HG02938 (cell line): Measurements from ENCODE around the gene SMARCD1.

ENCODE experiments used
- ATAC-seq: cut with Tn5 transposase; IDR thresholded peaks from one replicate; pipeline ENCODE4 v1.9.1; 2021; ENCODE audit warnings: mild to moderate bottlenecking, moderate library complexity; ENCODE audit not compliant: unreplicated experiment

Gene SMARCD1

GRCh38 chr12:50103351-50103750 lies 18.2 kb downstream of the SMARCD1 start:
- no peak for ATAC-seq

- no peak for ATAC-seq
Measured at GRCh38 chr12:50103767-50104321, 18.7 kb downstream of the SMARCD1 start, which contains the start of gene GPD1. TSS of gene GPD1 (plus strand) at chr12:50104008. CDS start at chr12:50104051, 43 bp downstream.

GRCh38 chr12:50104417-50105366 lies 19.6 kb downstream of the SMARCD1 start:
- no peak for ATAC-seq

- no peak for ATAC-seq
Measured at GRCh38 chr12:50105913-50106450, 20.8 kb downstream of the SMARCD1 start.

GRCh38 chr12:50106907-50107306 lies 21.8 kb downstream of the SMARCD1 start:
- ATAC-seq, result no peak

GRCh38 chr12:50107416-50108268 lies 22.5 kb downstream of the SMARCD1 start:
- no peak for ATAC-seq

GRCh38 chr12:50109319-50109718 lies 24.2 kb downstream of the SMARCD1 start:
- no peak for ATAC-seq

GRCh38 chr12:50110127-50110761 lies 25.1 kb downstream of the SMARCD1 start:
- ATAC-seq, result no peak

GRCh38 chr12:50110762-50111351 lies 25.7 kb downstream of the SMARCD1 start:
- ATAC-seq, result no peak

GRCh38 chr12:50111395-50111692 lies 26.2 kb downstream of the SMARCD1 start:
- ATAC-seq, result peak; percentile 4

- ATAC-seq, result peak; percentile 80
Measured at GRCh38 chr12:50111693-50112455, 26.7 kb downstream of the SMARCD1 start, which contains the start of gene COX14. TSS of gene COX14 (plus strand) at chr12:50112236. CDS start at chr12:50120044, 7,808 bp downstream.

- ATAC-seq, result no peak
Measured at GRCh38 chr12:50112456-50113218, 27.5 kb downstream of the SMARCD1 start.

- ATAC-seq, result no peak
Measured at GRCh38 chr12:50117057-50117622, 32.0 kb downstream of the SMARCD1 start.

- ATAC-seq, result no peak
Measured at GRCh38 chr12:50119387-50119786, 34.2 kb downstream of the SMARCD1 start.

GRCh38 chr12:50120521-50120920 lies 35.4 kb downstream of the SMARCD1 start:
- ATAC-seq, result no peak

GRCh38 chr12:50120953-50121352 lies 35.8 kb downstream of the SMARCD1 start:
- ATAC-seq, result no peak

GRCh38 chr12:50121641-50122040 lies 36.5 kb downstream of the SMARCD1 start:
- ATAC-seq, result no peak

GRCh38 chr12:50123203-50123602 lies 38.1 kb downstream of the SMARCD1 start:
- ATAC-seq, result no peak
